IMR-90 (cell line): ENCODE data around the gene NUBPL. TPM values are rescaled to one million over a fixed set of nuclear protein-coding genes. Genes with fewer than 3 reads are reported as not detected.

Experiments used
- ATAC-seq: fragments of 200-7000 bp; cut with Tn5 transposase; 2 replicates; pipeline ENCODE4 v1.9.1; 2020; ENCODE audit warnings: low read depth, mild to moderate bottlenecking, moderate library complexity
- BruUV-seq: library from RNA; stranded (reverse); fragments of 400-500 nt; replicated peaks from 2 replicates; lab custom pipeline; 2021; lab: Mats Ljungman, UMichigan
- CTCF ChIA-PET: fragments of 300-600 bp; formaldehyde crosslinking; extraction: SDS; loops from one replicate; lab custom pipeline; 2021; ENCODE audit warnings: antibody characterized with exemption; lab: Yijun Ruan, JAX
- POLR2A ChIA-PET: fragments of 300-600 bp; sonication (Branson Sonifier 250); formaldehyde crosslinking; loops from one replicate; lab custom pipeline; 2022; ENCODE audit warnings: antibody characterized with exemption; ENCODE audit not compliant: unreplicated experiment; lab: Charles Lee
- DNase-seq: peaks from one replicate; pipeline ENCODE4 v3.0.0; 2013
- H2AFZ ChIP-seq: replicated peaks from 2 replicates; pipeline ENCODE3; 2013; ENCODE audit warnings: low read length, mild to moderate bottlenecking; ENCODE audit not compliant: poor library complexity
- H2AK5ac ChIP-seq: 2 replicates; pipeline ENCODE4 v1.6.1; 2013; ENCODE audit warnings: low read depth, low read length, inconsistent platforms
- H2AK9ac ChIP-seq: replicated peaks from 2 replicates; pipeline ENCODE3; 2013; ENCODE audit warnings: mild to moderate bottlenecking, low read depth, low read length, moderate library complexity; ENCODE audit not compliant: poor library complexity
- H2BK120ac ChIP-seq: 2 replicates; pipeline ENCODE4 v1.6.1; 2013; ENCODE audit warnings: low read depth, low read length, inconsistent platforms
- H2BK15ac ChIP-seq: 3 replicates; pipeline ENCODE4 v1.6.1; 2013; ENCODE audit warnings: low read depth, low read length, inconsistent platforms
- H2BK20ac ChIP-seq: 2 replicates; pipeline ENCODE4 v1.6.1; 2013; ENCODE audit warnings: low read depth, mild to moderate bottlenecking, inconsistent platforms, low read length, moderate library complexity
- H2BK5ac ChIP-seq: 2 replicates; pipeline ENCODE4 v1.6.1; 2013; ENCODE audit warnings: mild to moderate bottlenecking, low read depth, low read length, inconsistent platforms; ENCODE audit not compliant: poor library complexity, severe bottlenecking
- H3K14ac ChIP-seq: replicated peaks from 2 replicates; pipeline ENCODE4 v1.6.1; 2013; ENCODE audit warnings: low read depth, low read length, inconsistent platforms
- H3K18ac ChIP-seq: 2 replicates; pipeline ENCODE4 v1.6.1; 2013; ENCODE audit warnings: low read depth, low read length, control low read depth
- H3K23ac ChIP-seq: 2 replicates; pipeline ENCODE4 v1.6.1; 2013; ENCODE audit warnings: low read depth, low read length, inconsistent platforms
- H3K27ac ChIP-seq: 2 replicates; pipeline ENCODE4 v1.5.1; 2013; ENCODE audit warnings: mild to moderate bottlenecking, control low read depth, low read length; ENCODE audit not compliant: insufficient read depth
- H3K27me3 ChIP-seq: 2 replicates; pipeline ENCODE4 v1.6.1; 2013; ENCODE audit warnings: low read length; ENCODE audit not compliant: control insufficient read depth, insufficient read depth
- H3K36me3 ChIP-seq: 2 replicates; pipeline ENCODE4 v1.6.1; 2013; ENCODE audit warnings: low read length, mixed read lengths; ENCODE audit not compliant: control insufficient read depth, insufficient read depth
- H3K4ac ChIP-seq: 2 replicates; pipeline ENCODE4 v1.6.1; 2013; ENCODE audit warnings: low read depth, low read length, inconsistent platforms
- H3K4me1 ChIP-seq: 2 replicates; pipeline ENCODE4 v1.6.1; 2013; ENCODE audit warnings: low read length, mixed read lengths; ENCODE audit not compliant: control insufficient read depth, insufficient read depth
- H3K4me2 ChIP-seq: 2 replicates; pipeline ENCODE4 v1.6.1; 2013; ENCODE audit warnings: low read depth, mild to moderate bottlenecking, control low read depth, low read length, moderate library complexity
- H3K4me3 ChIP-seq: 2 replicates; pipeline ENCODE4 v1.5.1; 2013; ENCODE audit warnings: low read depth, mild to moderate bottlenecking, control low read depth, low read length, moderate library complexity; ENCODE audit not compliant: insufficient read depth
- H3K56ac ChIP-seq: 2 replicates; pipeline ENCODE4 v1.6.1; 2013; ENCODE audit warnings: low read length, inconsistent platforms; ENCODE audit not compliant: insufficient read depth; ENCODE audit errors: extremely low read depth
- H3K79me1 ChIP-seq, 2 experiments: 2 replicates each; pipeline ENCODE4 v1.6.1; 2013; ENCODE audit warnings: low read length in 2 of 2, inconsistent platforms in 1 of 2, low read depth in 1 of 2
- H3K9ac ChIP-seq: 2 replicates; pipeline ENCODE4 v1.6.1; 2013; ENCODE audit warnings: low read depth, low read length, control low read depth
- H3K9me1 ChIP-seq: 2 replicates; pipeline ENCODE4 v1.6.1; 2013; ENCODE audit warnings: low read length, inconsistent platforms; ENCODE audit not compliant: insufficient read depth
- H3K9me3 ChIP-seq: 2 replicates; pipeline ENCODE4 v1.6.1; 2013; ENCODE audit warnings: low read length; ENCODE audit not compliant: control insufficient read depth, insufficient read depth
- H4K20me1 ChIP-seq: 2 replicates; pipeline ENCODE4 v1.6.1; 2013; ENCODE audit warnings: low read length, inconsistent platforms; ENCODE audit not compliant: insufficient read depth
- H4K5ac ChIP-seq: 2 replicates; pipeline ENCODE4 v1.6.1; 2013; ENCODE audit warnings: mild to moderate bottlenecking, low read depth, low read length, control low read depth
- H4K8ac ChIP-seq, 2 experiments: 2 replicates each; pipeline ENCODE4 v1.6.1; 2013; ENCODE audit warnings: low read depth in 2 of 2, low read length in 2 of 2, control low read depth in 1 of 2, inconsistent platforms in 1 of 2
- H4K91ac ChIP-seq: 2 replicates; pipeline ENCODE4 v1.6.1; 2013; ENCODE audit warnings: low read depth, low read length, inconsistent platforms; ENCODE audit not compliant: insufficient read depth
- ELK1 ChIP-seq: fragments of 150-350 bp; IDR thresholded peaks from 2 replicates; pipeline ENCODE4 v1.6.1; 2016; ENCODE audit warnings: low read depth, mild to moderate bottlenecking, low read length, moderate library complexity, borderline replicate concordance
- MAZ ChIP-seq: IDR thresholded peaks from 2 replicates; pipeline ENCODE4 v1.6.1; 2012; ENCODE audit warnings: low read depth, mild to moderate bottlenecking, low read length, improper control_type of control experiment, moderate library complexity, borderline replicate concordance
- POLR2A ChIP-seq: IDR thresholded peaks from 2 replicates; pipeline ENCODE4 v1.6.1; 2012; ENCODE audit warnings: mild to moderate bottlenecking, low read depth, low read length
- WGBS, 2 experiments: methylation state at CpG; one replicate each; pipeline versions ENCODE4 v1.1.5 to v1.1.7; 2013; ENCODE audit warnings: missing lambda C conversion rate in 2 of 2; ENCODE audit not compliant: insufficient read length in 1 of 2; ENCODE audit errors: extremely low coverage in 2 of 2; 5-methylcytosine and 5-hydroxymethylcytosine counted together
- dilution Hi-C: fragments of 300-500 bp; cut with HindIII; formaldehyde crosslinking; loops from one replicate; pipeline ENCODE4 v1.14.3; 2018; ENCODE audit warnings: low sequenced_read_pairs; ENCODE audit not compliant: unreplicated experiment
- in situ Hi-C: fragments of 300-500 bp; cut with MboI; formaldehyde crosslinking; loops from 3 replicates; pipeline ENCODE4 v1.14.3; 2019; ENCODE audit warnings: low sequenced_read_pairs, inconsistent platforms, mixed read lengths
- intact Hi-C: fragments of 100-400 bp; cut with micrococcal nuclease; formaldehyde crosslinking; loops from 2 replicates; pipeline ENCODE4 v1.10.0; 2022
- polyA plus RNA-seq, 3 experiments: library from polyadenylated mRNA; depleted of rRNA; stranded (reverse); fragments of >200 nt; gene quantifications; 2 replicates each; pipeline ENCODE4 v1.2.3, GENCODE V29; 2012; ENCODE audit warnings: low replicate concordance in 1 of 3
- total RNA-seq: library from RNA; depleted of rRNA; stranded (reverse); fragments of >200 nt; gene quantifications from 2 replicates; pipeline ENCODE4 v1.2.3, GENCODE V29; 2012

Gene NUBPL
- total and polyA plus RNA-seq, 2 of the 4 experiments (the other 2 are of a cell fraction): 5.4 to 11.5 TPM

GRCh38 chr14:31678421-31679249, 117.4 kb downstream of the NUBPL start:
- Histone ChIP-seq H3K18ac (no peak overlapping the region), H3K14ac (no peak overlapping the region), H3K36me3 (no peaks in the 10 kb centered on the region), H2AFZ (peak overlapping the region; percentile 63), H2BK120ac (no peak overlapping the region), H3K79me1 (no peaks in the 10 kb centered on the region), H3K4me3 (no peak overlapping the region), H4K20me1 (no peaks in the 10 kb centered on the region), H3K4me1 (no peaks in the 10 kb centered on the region), H2AK5ac (no peak overlapping the region), H2BK15ac (no peak overlapping the region), H4K8ac (no peak overlapping the region), H3K9me1 (no peaks in the 10 kb centered on the region), H3K27ac (no peak overlapping the region), H2BK20ac (no peak overlapping the region), H3K23ac (no peak overlapping the region), H3K27me3 (no peaks in the 10 kb centered on the region), H3K9ac (no peak overlapping the region), H3K4me2 (no peak overlapping the region), H3K56ac (no peak overlapping the region), H4K91ac (no peak overlapping the region), H4K5ac (no peak overlapping the region), H3K4ac (no peak overlapping the region), H2BK5ac (no peak overlapping the region), H3K9me3 (no peaks in the 10 kb centered on the region), H2AK9ac (no peak overlapping the region)
- DNase-seq: no peak
- WGBS, 2 experiments: no CpG with 5 or more reads among the region's 9 CpGs
- CTCF ChIA-PET: no interaction called here
- intact Hi-C loops: no loop called here
- TF ChIP-seq MAZ (no peak), ELK1 (no peak), POLR2A (no peak)
- BruUV-seq: no TSS peak
- dilution Hi-C loops: no loop called here
- POLR2A ChIA-PET: no interaction called here
- in situ Hi-C loops: no loop called here
- ATAC-seq: no peak
